GM19438 (cell line): ENCODE results near the gene STUM.
"Not testable (repeated sequence)": the region's sequence is repeated elsewhere in the genome, so short reads cannot be mapped to it uniquely, and the experiment has no call there.

Source experiments
- ATAC-seq: cut with Tn5 transposase; IDR thresholded peaks from one replicate; pipeline ENCODE4 v1.9.1; 2021; ENCODE audit warnings: low read depth; ENCODE audit not compliant: unreplicated experiment

Gene STUM, protein sequence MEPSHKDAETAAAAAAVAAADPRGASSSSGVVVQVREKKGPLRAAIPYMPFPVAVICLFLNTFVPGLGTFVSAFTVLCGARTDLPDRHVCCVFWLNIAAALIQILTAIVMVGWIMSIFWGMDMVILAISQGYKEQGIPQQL

DNA sequence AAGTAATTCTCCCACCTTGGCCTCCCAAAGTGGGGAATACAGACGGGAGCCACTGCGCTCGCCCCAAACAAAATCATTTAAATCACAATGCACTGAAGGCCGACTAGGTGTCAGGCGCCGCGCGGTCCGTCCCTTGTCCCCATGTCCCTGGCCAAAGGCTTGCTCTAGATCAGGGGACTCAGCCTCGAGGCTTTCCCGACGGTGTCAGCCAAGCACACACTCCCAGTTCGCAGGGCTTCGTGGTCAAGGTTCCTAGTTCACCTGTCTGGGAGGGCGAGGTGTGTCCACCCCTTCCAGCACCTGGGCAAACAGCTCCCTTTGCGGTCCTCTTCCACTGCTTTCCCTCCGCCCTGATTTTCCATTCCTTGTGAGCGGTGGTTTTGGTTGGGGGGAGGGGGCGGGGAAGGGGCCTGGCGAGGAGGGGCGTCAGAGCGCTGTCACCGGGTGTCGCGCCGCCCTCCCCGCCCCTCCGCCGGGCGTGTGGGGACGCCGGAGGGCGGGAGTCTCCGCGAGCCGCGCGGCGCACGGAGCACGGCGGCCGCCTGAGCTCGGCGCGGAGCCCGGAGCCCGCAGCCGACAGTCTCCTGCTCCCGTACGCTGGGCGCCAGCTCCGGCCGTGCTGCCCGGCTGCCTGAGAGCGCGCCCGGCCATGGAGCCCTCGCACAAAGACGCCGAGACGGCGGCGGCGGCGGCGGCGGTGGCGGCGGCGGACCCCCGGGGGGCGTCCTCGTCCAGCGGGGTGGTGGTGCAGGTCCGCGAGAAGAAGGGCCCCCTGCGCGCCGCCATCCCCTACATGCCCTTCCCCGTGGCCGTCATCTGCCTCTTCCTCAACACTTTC, at the start of gene STUM:
STUM (plus strand) TSS at position 509 of the 838 bp plus-strand sequence; CDS start at position 650, 141 bp downstream.
- no peak for ATAC-seq

DNA sequence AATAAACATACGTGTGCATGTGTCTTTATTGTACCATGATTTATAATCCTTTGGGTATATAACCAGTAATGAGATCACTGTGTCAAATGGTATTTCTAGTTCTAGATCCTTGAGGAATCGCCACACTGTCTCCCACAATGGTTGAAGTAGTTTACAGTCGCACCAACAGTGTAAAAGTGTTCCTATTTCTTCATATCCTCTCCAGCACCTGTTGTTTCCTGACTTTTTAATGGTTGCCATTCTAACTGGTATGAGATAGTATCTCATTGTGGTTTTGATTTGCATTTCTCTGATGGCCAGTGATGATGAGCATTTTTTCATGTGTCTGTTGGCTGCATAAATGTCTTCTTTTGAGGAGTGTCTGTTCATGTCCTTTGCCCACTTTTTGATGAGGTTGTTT, 48.9 kb upstream of the STUM start:
- not testable (repeated sequence) for ATAC-seq

DNA sequence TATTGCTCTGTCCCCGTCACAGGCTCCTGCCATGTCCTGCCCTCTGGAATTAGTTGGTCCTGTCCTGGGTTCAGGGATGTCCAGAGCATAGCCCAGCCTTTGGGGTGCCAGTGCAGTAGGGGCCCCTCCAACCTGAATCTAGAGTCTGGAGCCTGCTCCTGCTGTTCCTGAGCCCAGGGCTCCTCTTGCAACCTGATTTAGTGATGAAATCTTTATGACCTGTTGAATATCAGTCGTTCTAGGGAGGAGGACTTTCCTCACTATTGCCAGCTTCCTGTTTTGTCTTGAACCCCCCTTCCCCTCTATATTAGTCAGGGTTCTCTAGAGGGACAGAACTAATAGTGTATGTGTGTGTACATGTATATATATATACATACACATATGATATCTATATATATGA, 42.5 kb upstream of the STUM start:
- no peak for ATAC-seq

DNA sequence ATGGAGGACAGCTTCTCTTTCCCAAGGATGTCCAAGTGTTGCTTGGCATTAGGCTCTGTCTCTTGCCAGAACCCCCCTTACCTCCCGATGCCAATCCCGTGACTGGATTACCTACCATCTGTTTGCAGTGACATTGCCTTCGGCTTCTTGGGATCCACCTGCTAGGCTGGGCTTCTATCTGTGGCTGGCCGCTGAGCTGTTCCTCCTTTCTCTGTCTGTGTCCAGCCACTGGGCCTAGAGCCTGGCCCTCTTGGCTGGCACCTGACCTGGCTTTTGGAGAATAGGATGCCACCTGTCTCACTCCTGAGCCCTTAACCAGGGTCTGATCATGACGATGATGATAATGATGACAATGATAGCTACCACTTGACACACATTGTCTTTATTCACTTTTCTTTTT, 41.6 kb upstream of the STUM start:
- no peak for ATAC-seq

DNA sequence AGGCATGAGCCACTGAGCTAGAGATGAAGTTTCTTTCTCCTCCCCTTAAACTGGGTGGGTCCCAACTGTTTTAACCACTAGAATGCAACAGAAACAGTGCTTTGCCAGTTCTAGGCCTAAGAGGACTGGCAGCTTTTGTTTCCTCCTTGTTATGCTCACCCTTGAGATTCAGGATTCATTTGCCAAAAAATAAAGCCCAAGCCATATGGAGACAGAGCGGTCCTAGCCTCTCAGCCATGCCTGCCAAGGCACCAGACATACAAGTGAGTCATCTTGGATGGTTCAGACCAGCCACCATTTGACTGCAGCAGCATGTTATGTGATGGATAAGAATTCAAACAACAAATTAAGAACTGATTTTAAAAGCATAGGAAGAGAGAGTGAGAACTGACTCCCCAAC, 38.1 kb upstream of the STUM start:
- ATAC-seq = no peak

DNA sequence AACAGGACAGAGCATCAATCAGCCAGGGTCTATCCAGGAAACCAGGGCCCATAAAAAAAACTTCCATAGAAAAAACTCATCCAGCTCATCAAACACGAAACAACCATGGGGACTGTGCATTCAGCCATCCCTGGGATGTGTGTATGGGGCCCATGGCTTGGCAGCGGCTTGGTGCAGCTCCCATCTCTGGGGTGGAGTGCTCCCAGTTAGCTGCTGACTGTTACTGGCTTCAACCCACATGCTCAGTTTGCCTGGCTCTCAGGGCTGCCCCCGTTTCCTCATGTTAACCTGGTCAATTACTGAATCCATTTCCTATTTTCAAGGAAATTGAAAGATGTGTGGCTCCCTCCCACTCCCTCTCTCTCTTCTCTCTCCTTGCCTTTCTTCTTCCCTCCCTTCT, 37.3 kb upstream of the STUM start:
- ATAC-seq = no peak

DNA sequence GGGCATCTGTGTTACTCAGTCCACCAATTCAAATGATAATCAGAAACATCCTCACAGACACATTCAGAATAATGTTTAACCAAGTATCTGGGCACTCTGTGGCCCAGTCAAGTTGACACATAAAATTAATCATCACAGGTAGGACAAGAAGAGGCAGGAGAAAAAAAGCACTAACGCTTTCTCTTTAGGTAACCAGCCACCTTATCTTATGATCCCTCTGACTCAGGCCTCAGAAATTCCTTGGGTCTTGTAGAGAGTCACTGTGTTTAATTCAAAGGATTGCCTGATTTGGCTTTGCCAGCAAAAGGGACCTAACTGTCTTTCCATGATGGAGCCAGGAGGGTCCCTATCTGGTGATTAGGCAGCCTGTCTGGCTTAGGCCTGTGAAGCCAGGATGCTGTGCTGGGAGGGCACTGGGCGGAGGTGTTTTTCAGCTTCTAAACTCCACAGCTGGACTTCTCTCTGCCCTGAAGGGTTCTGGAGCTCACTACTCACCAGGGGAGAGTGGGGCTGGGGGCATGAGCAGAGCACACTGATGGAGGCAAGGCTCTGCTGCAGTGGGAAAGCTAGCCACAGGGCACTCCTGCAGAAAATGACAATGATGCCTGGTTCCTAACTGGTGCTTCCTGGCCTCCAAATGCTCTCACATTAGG, 36.4 kb upstream of the STUM start:
- ATAC-seq = no peak

DNA sequence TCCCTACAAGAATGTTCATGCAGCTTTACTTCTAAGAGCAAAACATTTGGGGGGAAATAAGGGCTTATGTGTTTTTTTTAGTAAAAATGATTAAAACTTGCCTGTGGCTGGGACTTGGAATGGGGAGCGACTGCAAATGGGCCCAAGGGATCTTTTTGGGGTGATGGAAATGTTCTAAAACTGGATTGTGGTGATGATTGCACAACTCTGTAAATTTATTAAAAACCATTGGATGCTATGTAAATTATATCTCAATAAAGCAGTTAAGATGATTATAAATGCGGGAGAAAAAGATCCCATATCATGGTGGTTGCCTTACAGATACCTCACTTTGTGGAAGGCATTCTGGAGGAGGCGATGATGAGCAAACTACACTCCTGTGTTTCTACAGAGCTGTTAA, 30.2 kb upstream of the STUM start:
- no peak for ATAC-seq

DNA sequence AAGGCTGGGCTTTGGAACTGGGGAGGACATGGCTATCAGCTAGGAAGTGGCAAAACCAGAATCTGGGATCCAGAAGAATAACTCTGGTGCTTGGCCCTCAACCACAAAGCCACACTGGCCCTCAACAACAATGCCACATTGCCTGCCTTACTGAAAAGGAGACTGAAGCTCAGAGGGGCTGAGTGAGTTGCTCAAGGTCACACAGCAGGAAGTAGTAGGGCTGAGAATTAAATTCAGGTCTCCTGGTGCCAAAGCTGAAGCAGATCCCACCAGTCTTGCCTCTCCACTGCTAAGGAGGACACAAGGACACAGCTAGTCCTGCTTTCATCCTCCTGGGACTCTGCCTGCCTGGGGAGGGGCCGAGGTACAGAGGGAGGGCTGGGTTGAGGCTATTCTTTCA, 29.4 kb upstream of the STUM start:
- no peak for ATAC-seq

DNA sequence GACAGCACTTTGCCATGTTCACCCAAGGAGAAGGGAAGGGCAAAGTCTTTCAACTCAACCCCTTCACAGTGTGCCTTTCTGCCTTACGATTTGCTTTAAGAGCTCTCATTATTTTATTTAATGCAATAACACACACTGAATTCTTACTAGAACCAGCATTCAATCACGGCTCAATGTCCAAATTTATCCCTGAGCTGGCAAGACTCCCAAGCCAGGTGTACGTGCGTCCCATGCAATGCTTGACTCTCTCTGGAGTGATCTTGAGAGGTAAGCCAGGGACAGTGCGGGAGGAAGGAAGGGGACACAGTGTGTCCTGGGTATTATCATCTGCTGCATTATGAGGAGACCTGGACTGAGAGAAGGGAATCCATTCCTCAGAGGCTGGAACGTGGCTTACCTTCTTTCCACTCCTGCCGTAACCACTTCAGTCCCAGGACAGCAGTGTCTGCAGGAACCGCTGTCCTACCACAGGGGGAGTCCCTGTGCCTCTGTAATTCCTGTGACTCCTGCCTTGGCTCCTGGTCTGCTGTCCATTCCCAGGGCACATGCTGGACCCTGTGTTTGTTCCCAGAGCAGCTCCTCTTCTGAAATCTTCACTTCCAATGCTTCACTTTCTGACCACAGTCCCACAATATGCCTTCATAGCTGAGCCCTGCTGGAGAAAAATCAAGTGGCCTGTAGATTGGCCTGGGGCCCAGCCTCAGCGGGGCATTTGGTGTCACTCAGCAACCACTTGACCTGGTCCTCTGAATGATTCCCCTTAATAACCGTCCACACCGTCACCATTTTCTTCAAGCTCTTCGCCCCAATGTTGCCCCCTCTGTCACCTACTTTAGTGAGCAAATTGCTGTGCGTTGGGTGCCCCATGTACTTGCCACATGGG, 28.6 kb upstream of the STUM start:
- ATAC-seq = no peak

DNA sequence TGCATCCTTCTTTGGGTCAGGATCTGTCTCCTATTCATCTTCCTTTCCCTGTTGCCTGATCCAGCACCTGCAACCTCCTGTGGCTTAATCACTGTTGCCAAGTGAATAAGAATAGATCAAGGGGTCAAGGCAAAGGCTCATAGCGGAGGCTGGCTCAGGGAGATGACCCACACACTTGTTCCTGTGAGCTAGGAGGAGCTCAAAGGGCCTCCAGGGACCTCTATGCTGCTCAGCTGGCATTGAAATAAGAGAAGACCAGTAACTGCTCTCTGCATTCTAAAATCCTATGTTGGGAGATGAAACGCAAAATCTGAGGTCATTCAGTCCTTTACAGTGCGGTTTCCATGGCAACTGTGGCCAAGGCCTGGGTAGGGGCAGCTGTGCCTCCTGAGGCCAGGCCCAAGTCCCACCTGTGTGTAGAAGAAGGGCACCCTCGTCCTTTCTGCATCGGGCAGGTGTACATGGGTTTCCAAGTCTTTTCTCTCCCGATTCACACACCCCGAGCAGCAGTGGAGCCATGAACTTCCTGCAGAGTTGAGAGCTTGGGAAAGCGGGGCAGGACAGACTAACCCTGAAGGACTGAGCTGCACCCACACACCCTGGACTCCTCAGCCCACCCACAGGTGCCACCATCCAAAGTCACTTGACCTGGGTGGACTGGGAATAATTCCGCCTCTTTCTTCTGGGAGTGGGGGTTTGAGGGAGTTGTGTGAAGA, 27.8 kb upstream of the STUM start:
- no peak for ATAC-seq

DNA sequence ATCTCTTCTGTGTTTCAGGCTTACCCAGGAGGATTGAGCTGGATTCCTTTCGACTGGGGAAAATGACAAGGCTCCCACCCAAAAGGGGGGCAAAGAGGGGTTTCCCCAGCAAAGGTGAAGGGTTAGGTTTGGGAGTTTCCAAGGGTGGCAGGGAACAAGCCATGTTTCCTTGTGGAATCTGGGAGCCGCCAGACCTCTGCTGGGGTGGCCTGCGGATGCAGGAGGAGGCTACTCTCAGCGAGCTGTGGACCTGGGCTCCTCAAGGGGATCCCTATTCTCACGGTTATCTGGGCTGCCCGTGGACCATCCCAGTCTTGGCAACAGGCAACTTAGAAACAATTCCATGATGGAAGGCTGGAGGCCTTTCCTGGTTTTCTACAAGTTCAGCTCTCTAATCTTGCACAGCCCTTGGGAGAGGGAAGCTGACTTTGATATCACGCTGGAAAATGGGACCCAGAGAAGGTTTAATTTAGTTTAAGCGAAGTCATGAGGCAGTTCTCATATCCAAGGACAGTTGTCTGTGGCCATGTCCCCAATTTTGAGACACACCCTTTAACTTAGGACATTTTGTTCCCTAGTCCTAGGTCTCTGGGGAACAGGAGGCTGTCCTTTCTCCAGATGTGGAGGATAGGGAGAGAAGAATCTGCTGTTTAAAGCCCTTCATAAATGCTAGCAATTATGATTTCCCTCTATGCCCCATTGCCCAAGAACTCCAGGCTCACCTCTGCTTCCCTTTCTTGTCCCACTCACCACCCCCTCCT, 24.7 kb upstream of the STUM start:
- no peak for ATAC-seq

DNA sequence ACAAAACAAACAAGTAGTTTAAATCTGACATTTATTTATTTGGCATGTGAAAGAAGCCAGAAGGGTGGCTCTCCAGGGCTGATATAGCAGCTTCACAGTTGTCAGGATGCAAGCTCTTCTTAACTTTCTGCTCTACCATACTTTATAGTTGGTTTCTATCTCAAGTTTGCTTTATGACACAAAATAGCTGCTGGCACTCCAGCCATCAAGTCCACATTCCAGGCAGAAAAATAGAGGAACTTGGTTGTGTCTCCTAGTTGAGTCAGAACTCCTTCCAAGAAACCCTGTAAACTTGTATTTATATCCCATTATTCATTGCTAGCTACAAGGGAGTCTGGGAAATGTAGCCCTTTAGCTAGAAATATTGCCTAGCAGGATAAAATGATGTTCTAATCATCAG, 24.0 kb upstream of the STUM start:
- ATAC-seq = no peak

DNA sequence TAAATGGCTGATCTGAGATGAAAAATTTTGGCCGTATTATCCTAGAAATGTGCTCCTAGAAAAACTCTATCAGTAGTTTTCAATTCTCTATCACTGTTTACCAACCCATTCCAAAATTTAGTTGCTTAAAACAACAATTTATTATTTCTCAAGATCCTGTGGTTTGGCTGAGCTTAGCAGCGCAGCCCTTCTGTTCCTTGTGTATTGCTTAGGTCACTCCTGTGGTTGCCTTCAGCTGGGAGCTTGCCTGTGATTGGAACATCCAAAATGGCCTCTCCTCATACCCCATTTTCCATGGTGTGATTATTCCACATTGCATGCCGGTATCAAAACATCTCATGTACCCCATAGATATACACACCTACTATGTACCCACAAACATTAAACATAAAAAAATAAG, 22.8 kb upstream of the STUM start:
- no peak for ATAC-seq

DNA sequence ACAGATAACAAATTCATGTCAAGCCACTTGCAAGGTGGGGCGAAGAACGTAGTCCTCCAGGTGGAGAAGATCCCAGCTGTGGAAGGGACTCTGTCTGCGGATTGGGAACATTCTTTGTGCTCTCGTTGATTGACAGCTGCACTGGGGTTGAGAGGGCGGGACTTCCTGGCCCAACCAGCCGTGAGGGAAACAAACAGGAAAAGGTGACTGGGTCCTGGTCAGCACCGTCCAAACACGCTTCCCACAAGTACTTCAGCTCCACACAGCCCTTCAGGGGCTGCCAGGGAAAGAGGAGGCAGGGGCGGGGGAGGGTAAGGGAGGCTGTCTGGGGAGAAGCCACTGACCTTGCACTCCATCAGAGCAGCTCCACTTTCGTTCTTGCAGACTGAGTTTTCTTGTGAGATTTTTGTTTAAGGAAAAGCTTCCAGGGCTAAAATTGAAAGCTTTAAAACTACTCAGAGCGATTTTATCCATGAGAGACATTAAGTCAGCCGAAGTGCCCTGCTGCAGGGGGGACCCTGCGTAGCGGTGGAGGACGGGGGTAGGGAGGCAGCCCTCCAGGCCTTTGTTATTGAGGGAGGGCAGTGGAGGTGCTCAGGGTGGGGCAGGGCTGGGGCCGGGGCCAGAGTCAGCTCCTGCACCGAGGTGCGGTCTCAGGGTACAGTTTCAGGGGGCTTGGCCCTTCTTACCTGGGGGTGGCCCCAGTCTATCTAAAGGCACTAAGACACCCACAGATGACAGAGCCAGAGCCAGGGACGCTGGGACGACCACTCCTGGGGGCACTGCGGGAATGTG, 21.6 kb upstream of the STUM start:
- no peak for ATAC-seq

DNA sequence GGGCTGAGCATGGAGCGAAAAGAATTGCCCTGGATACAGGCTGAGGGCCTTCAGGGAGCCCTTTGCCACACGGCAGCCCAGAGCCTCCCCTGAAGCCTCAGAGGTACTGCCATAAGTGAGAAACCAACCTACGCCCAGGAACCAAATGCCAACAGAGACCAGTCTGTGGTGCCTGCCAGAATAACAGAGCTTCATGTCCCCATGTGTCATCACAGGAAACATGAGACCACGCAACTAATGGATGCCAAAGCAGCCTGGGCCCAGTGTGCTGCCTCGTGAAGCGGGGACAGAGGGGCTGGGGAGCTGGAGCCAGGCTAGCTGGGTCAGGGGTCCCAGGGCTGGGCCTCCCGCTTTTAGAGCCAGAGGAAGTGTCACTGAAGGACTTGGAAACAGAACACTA, 18.7 kb upstream of the STUM start:
- ATAC-seq = no peak

DNA sequence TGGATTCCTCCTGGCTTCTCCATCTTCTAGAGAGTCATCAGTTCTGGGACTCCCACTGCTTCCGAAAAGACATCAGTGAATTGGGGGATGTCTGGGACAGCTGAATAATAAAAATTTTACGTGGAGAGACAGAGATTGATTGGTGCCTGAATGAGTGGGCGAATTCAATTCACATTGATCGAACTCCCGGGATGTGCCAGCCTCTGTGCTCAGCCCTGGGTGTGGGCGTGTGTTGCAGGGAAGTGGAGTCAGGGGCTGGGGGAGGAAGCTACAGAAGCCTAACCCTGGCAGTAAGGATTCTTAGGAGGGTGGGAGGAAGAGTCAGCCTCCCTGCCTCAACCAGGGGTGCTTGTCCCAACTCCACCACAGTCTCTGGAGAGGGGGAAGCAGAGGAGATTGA, 18.0 kb upstream of the STUM start:
- ATAC-seq = no peak

DNA sequence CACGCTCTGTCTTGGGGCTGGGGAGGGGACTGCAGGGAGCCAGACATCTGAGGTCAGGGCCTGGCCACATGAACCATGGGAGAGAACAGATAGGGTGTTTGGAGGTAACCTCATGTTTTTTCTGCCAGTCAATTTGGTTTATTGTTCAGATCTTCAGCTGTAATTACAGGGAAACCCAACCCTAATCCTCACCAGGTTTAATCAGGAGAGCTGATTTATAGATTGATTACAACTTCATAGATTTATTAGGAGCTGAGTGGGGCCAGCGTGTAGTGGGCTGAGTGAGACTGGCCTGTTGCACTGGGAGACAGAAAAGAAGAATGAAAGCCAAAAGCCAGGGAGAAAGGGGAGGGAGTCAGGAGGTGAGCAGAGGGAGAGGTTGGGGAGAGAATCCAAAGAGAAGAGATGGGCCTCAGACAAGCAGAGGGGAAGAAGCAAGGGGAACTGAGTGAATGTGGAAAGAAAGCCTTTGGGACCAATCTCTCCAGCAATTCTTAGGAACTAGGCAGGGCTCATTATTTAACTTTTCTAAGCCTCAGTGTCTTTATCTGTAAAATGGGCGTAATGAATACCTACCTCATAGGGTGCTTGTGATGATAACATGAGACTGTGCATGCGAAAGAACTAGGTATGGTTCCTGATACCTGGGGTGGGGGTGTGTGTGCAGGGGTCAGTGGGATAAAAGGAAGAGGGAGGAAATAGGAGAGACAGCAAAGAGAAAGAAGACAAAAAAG, 17.0 kb upstream of the STUM start:
- ATAC-seq = no peak
